K562 (cell line): ENCODE results near the gene A1BG. TPM values are rescaled to one million over a fixed set of nuclear protein-coding genes. Genes with fewer than 3 reads are reported as not detected.

Source experiments
- CBFA2T3 ChIP-seq: fragments of 450-650 bp; IDR thresholded peaks from 2 replicates; pipeline ENCODE4 v1.6.1; 2017
- EP400 ChIP-seq: fragments of 450-650 bp; IDR thresholded peaks from 2 replicates; pipeline ENCODE4 v1.6.1; 2017; ENCODE audit warnings: antibody characterized with exemption, mild to moderate bottlenecking, moderate library complexity
- GABPB2 ChIP-seq: fragments of 250-450 bp; sonication (Bioruptor Pico); conservative IDR thresholded peaks from 2 replicates; pipeline ENCODE4 v1.5.1; 2021; ENCODE audit warnings: mild to moderate bottlenecking
- GATAD2B ChIP-seq: fragments of 450-650 bp; IDR thresholded peaks from 2 replicates; pipeline ENCODE4 v1.6.1; 2017; ENCODE audit warnings: mild to moderate bottlenecking, borderline replicate concordance
- IRF1 ChIP-seq: sonication (generic); formaldehyde crosslinking; IDR thresholded peaks from 2 replicates; pipeline ENCODE4 v1.8.0; 2022; ENCODE audit warnings: missing genetic modification reagents, mild to moderate bottlenecking, borderline replicate concordance
- NR2C2 ChIP-seq, 2 experiments: fragments of 200-800 bp in 1 of 2; sonication (Bioruptor generic) in 1 of 2; sonication (generic) in 1 of 2; formaldehyde crosslinking in 1 of 2; IDR thresholded peaks; 2 replicates each; pipeline versions ENCODE4 v1.6.1 to v1.8.0; 2016 to 2022; ENCODE audit warnings: mild to moderate bottlenecking in 1 of 2, missing compliant biosample characterization in 1 of 2, missing genetic modification characterization in 1 of 2, missing genetic modification reagents in 1 of 2
- PTTG1 ChIP-seq: fragments of 450-650 bp; IDR thresholded peaks from 2 replicates; pipeline ENCODE4 v1.6.1; 2016; ENCODE audit warnings: low read depth, mild to moderate bottlenecking, missing genetic modification characterization, missing compliant biosample characterization
- PYGO2 ChIP-seq: fragments of 450-650 bp; IDR thresholded peaks from 2 replicates; pipeline ENCODE4 v1.6.1; 2016; ENCODE audit warnings: mild to moderate bottlenecking, missing genetic modification characterization, moderate library complexity, missing compliant biosample characterization
- RNF219 ChIP-seq: fragments of 250-450 bp; sonication (Bioruptor Pico); IDR thresholded peaks from 2 replicates; pipeline ENCODE4 v1.5.0; 2022; ENCODE audit warnings: mild to moderate bottlenecking
- SMARCA4 ChIP-seq: fragments of 450-650 bp; IDR thresholded peaks from 2 replicates; pipeline ENCODE4 v1.6.1; 2016
- STAT5A ChIP-seq: IDR thresholded peaks from 2 replicates; pipeline ENCODE4 v1.6.1; 2012; ENCODE audit warnings: low read length, inconsistent platforms, borderline replicate concordance
- TBL1XR1 ChIP-seq, 2 experiments: IDR thresholded peaks; 2 replicates each; pipeline ENCODE4 v1.6.1; 2012; ENCODE audit warnings: improper control_type of control experiment in 2 of 2, low read length in 2 of 2, mild to moderate bottlenecking in 1 of 2
- TCF3 ChIP-seq: sonication (generic); formaldehyde crosslinking; IDR thresholded peaks from 2 replicates; pipeline ENCODE4 v1.4.0; 2020; ENCODE audit warnings: mild to moderate bottlenecking, missing genetic modification reagents
- TEAD1 ChIP-seq, 2 experiments: fragments of 450-650 bp in 1 of 2; sonication (generic) in 1 of 2; formaldehyde crosslinking; IDR thresholded peaks; 2 replicates each; pipeline versions ENCODE4 v1.4.0 to v1.8.0; 2020 to 2022; ENCODE audit warnings: mild to moderate bottlenecking in 2 of 2, missing genetic modification reagents in 1 of 2
- ZBTB33 ChIP-seq: sonication (generic); formaldehyde crosslinking; IDR thresholded peaks from 2 replicates; pipeline ENCODE4 v1.8.1; 2023; ENCODE audit warnings: mild to moderate bottlenecking, missing genetic modification reagents
- ZNF239 ChIP-seq: fragments of 250-450 bp; sonication (Bioruptor Pico); IDR thresholded peaks from 2 replicates; pipeline ENCODE4 v1.4.0; 2020; ENCODE audit warnings: mild to moderate bottlenecking
- ZNF77 ChIP-seq: fragments of 250-450 bp; sonication (Bioruptor Pico); IDR thresholded peaks from 2 replicates; pipeline ENCODE4 v1.5.0; 2020
- polyA plus RNA-seq, 8 experiments: library from polyadenylated mRNA; depleted of rRNA in 4 of 8; stranded (reverse) in 5 of 8; unstranded in 3 of 8; fragments of >200 nt; fragmentation: Nextera tagmentation in 2 of 8; fragmentation: Illumina TruSeq in 1 of 8; extraction: Ambion mirVana in 2 of 8; extraction: Trizol in 1 of 8; gene quantifications; 2 replicates each; pipeline versions ENCODE4 v1.2.1 to v1.2.3, GENCODE V29; 2011 to 2014; ENCODE audit warnings: inconsistent platforms in 1 of 8, missing spikeins in 1 of 8
- total RNA-seq, 7 experiments: library from RNA; depleted of rRNA in 6 of 7; stranded (reverse); fragments of >200 nt in 6 of 7; fragmentation: Illumina TruSeq in 2 of 7; extraction: Trizol in 2 of 7; gene quantifications; 2 replicates each; pipeline versions ENCODE4 v1.2.1 to v1.2.3, GENCODE V29; 2011 to 2021; ENCODE audit warnings: low replicate concordance in 1 of 7

Gene A1BG
- total and polyA plus RNA-seq, 9 of the 15 experiments (the other 6 are each of a cell fraction or from before 2014, with no cell fraction given), result 0.10 to 19.8 (median 2.6) TPM

GRCh38 chr19:58332697-58333096, 20.6 kb downstream of the A1BG start (continued):
- TF ChIP-seq EP400 (no peak), ZNF239 (CRISPR knock-in tag) (no peak), STAT5A (0 out of 2 replicates have a peak, but pooled peaks have one; percentile 17), IRF1 (CRISPR knock-in tag) (no peak), CBFA2T3 (peak; percentile 60; the same call in 1 of the 2 replicates), TEAD1 (CRISPR knock-in tag; IDR thresholded peaks at IDR 0.05) (no peak), GATAD2B (no peak), ZBTB33 (CRISPR knock-in tag) (no peak), GABPB2 (no peak), TBL1XR1 (IDR thresholded peaks at IDR 0.05; ENCODE audit: low read length in 2 of 2) (no peak), PYGO2 (no peak), RNF219 (no peak), PTTG1 (tag) (no peak), TCF3 (peak; percentile 40; the same call in 1 of the 2 replicates), SMARCA4 (0 out of 2 replicates have a peak, but pooled peaks have one; percentile 16), NR2C2 (CRISPR knock-in tag; IDR thresholded peaks at IDR 0.05) (no peak), NR2C2 (tag; IDR thresholded peaks at IDR 0.05) (no peak), ZNF77 (CRISPR knock-in tag) (no peak)
